Stimulated activated CD4-positive, alpha-beta T cell treated with anti-CD3 and anti-CD28 coated beads, Interleukin-2, amount 100 ng/mL, for 24 hours (primary cell): ENCODE measurements around the gene ZNF10.

ENCODE experiments used
- DNase-seq, 2 donors: peaks; one replicate each; pipeline ENCODE4 v3.0.0-alpha.2; 2020

The ZNF10 gene

DNA sequence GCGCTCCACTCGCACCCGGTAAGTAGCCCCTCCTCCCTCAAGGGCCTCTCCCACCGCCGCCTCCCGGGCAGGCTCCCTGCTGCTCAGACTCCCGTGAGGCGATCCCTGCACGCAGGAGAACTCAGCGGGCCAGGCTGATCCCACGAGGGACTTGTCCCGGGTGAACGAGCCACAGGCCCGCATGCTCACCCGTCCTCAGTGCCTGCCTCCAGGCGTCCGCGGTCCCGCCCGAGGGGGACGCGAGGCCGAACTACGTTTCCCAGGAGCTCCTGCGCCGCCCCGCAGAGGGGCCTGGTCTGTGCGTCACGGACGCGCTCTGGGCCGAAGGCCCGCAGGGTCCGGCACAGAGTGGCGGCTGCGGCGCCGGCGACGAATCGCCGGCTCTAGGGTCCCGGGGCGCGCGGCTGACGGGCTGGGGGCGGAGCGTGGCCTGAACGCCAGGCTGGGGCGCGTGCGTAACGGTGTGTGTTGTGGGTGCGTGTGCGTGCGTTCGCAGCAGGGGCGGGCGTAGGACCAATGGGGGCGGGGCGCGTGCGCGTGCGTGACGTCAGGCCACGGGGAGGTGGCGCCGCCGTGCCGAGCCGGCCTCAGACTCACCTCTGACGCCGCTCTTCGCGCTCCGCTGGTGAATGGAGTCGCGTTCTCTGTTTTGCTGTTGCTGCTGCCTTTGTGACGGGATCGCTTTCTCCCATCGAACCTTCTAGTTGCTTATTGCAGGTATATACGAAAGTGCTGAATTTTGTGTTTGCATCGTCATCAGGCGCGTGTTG, at the start of gene ZNF10, which contains the start of gene ZNF891:
TSS of gene ZNF10 (plus strand) at position 590 of the 770 bp plus-strand sequence. CDS start 13,866 bp downstream, outside the sequence.
TSS of gene ZNF891 (minus strand) at position 237 of the 770 bp plus-strand sequence. CDS start 8,356 bp downstream, outside the sequence.
- DNase-seq = peak; percentile 97 to 98

DNA sequence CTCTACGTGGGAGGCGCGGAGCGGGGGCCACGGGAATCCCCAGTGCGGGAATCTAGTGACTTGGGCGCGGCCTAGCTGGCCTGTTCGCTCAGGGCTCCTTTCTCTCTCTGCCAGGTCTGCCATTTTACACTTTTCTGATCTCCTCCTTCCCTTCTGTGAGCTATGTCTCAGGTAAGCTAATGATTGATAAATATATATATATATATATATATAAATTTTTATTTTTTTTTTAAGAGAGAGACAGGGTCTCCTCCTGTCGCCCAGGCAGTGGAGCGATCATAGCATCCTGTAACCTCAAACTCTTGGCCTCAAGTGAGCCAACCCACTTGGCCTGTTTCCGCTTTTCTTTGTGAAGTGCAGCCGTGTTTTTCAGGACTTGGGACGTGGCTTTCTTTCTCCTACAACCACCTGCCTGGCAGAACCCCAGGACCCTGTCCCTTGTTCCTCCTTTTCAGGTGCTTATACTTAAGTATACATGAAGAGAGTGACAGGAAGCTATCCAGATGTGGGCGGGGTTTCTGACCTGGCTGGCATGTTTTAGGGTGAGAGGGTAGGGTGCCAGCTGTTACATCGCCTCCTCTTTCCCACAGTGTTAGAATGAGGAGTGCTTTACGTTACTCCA, 49.2 kb upstream of the ZNF10 start:
- DNase-seq = no peak

DNA sequence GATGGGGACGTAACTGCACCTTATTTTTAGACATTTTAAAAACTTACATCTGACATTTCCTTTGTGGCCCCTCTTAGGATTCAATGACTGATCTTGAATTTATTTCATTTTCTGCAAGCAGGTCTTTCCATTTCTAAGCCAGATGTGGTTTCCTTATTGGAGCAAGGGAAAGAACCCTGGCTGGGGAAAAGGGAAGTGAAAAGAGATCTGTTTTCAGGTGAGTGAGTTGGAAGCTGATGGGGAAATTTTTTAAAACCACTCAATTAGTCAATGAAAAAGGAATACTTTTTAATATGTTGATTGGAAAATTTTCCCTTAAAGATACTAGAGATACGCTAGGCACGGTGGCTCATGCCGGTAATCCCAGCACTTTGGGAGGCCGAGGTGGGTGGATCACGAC, 47.1 kb upstream of the ZNF10 start:
- DNase-seq = no peak

DNA sequence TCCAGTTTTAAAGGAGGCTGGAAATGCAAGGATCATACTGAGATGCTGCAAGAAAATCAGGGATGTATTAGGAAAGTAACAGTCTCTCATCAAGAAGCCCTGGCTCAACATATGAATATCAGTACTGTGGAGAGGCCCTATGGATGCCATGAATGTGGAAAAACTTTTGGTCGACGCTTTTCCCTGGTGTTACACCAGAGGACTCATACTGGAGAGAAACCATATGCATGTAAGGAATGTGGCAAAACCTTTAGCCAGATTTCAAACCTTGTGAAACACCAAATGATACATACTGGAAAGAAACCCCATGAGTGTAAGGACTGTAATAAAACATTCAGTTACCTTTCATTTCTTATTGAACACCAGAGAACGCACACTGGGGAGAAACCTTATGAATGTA, 24.8 kb upstream of the ZNF10 start:
- no peak for DNase-seq

DNA sequence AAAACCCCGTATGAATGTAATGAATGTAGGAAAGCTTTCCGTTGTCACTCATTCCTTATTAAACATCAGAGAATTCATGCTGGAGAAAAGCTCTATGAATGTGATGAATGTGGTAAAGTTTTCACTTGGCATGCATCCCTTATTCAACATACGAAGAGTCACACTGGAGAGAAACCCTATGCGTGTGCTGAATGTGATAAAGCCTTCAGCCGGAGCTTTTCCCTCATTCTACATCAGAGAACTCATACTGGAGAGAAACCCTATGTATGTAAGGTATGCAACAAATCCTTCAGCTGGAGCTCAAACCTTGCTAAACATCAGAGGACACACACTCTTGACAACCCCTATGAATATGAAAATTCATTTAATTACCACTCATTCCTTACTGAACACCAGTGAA, 24.2 kb upstream of the ZNF10 start:
- no peak for DNase-seq

DNA sequence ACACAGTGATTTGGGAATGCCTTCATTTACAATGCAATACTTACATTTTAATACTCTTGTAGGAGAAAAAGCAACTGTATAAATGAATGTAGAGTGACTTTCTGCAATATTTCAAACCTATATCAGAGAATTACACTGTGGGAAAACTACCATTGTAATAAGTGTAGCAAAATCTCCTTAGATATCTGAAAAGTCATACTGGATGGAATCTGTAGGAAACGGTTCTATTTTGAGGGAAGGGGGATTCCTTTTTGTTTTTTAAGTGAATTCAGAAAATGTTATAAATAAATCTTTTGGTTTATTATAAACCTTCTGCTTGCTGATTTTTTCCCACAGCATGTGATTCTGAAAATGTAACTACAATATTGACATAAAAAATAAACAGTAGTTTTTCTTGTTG, 23.3 kb upstream of the ZNF10 start:
- DNase-seq = no peak

DNA sequence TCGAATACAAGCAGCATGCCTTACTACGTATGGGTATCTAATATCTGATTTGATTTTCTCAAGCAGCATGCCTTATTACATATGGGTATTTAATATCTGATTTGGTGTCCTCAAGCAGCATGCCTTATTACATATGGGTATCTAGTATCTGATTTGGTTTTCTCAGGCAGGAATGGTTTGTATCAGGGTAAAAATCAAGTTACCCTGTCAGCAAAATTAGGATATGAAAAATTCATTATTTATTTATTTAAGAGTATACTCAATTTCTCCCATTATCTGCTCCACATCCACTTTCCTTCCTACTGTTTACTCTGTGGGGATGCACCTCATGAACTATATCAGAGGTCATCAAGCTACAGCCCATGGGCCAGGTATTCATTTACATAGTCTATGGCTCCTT, 22.3 kb upstream of the ZNF10 start:
- DNase-seq = no peak

DNA sequence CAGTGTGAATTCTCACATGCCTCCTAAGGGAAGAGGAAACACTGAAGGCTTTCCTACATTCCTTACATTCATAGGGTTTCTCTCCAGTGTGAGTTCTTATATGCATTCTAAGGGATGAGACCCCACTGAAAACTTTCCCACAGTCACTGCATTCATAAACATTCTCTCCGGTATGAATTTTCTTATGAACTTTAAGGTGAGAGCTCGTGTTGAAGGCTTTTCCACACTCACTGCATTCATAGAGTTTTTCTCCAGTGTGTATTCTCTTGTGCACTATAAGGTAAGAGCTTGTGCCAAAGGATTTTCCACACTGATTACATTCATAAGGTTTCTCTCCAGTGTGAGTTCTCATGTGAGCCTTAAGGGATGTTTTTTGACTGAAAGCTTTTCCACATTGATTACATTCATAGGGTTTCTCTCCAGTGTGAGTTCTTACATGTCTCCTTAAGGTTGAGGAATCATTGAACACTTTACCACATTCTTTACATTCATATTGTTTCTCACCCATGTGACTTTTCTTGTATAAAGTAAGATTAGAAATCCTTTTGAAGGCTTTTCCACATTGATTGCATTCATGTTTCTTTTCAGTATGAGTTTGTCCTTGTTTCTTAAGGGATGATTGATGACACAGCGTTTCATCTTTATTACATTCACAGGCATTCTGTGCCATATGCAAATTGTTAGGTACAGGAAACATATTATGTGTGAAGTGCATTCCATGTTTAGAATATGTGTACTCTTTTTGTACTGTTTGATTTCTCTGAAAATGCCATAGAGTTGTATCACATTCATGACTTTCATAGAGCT, 9.8 kb upstream of the ZNF10 start:
- no peak for DNase-seq

DNA sequence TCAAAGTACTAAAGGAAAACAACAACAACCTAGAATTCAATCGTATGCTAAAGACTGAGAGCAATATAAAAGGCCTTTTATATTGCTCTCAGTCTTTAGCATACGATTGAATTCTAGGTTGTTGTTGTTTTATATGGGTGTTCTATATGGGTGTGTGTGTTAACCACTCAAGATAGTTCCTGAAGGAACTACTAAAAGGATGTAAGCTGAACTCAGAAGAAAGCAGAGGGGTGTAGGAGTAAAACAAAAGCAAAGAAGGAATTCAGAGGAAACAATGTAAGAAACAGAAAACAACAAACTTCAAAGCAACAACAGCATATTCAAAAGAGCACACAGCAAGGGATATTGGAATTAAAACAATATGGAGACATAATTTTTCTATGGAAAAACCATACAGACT, 5.8 kb upstream of the ZNF10 start:
- DNase-seq = no peak

DNA sequence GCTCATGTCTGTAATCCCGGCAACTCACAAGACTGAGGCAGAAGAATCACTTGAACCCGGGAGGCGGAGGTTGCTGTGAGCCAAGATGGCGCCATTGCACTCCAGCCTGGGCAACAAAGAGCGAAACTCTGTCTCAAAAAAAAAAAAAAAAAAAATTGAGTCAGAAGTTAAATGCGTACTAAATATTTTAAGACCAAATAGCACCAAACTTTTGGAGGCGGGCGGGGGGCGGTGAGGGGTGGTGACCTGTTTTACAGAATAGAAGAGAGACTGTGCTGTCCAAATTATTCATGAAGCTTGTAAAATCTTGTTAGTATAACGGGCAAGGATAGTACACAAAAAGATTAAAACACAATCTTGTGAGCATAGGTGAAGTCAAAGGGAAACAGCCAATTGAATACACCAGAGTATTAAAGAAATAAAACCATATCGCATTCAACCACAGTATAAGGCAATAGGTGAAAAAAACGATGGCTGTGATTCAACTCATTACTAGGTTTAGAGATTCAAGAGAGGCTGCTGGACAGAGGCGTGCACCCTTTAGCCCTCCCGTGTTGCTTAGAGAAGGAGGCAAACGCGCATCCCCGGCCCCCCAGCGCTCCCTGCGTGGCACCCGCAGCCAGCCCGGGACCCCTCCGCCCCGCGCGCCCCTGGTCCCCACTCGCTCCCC, 924 bp upstream of the ZNF10 start:
- peak in 1 of 2 donors; percentile 7 for DNase-seq

DNA sequence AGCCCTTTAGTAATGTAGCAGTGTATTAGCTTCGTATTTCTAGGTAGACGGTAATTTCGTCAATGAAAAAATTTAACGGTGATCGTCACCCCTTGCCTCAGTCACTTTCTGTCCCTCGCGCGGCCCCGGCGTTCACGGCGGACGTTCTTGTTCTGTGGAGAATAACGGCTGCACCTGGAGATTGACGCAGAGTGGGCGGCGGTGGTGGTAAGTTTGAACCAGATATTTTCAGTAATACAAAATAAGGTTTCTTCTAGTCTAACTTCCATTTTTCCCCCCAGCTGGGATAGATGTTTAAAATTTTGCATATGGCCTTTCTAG, 341 bp downstream of the ZNF10 start:
- DNase-seq = peak; percentile 45 to 51

DNA sequence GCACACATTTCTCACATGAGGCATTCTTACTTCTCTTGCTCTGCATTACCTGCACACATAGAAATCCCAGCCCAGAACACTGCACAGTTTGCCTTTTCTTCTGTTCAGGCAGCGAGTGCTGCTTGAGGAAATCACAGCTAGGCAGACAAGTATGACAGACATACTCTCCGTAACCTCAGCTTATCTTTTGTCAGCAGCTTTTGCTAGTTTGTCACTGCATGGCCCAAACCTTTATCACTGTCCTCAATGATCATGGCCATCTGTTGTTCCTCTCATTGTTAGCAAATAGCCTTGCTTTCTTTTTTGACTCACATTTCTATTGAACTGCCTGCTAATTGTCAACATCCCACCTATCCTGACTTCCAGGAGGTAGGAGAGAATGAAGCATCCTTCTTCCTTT, 5.3 kb downstream of the ZNF10 start:
- DNase-seq = no peak

DNA sequence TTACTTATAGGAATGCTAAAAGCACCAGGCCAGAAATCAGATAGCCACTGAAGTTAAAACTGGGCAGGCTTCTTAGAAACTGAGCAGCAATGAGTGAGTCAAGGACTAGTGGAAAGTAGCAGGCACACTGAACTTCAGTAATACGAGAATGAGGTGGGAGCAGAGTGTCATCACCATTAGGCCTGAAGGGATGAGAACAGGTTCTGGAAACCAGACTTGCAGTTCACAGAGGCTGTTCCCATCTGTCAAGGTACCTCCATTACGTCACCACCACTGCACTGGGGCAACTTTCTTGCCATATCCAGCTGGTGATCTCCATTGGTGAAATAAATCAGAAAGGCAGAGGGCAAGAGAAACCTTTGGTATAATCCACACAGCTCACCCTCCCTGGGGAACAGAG, 15.6 kb downstream of the ZNF10 start:
- DNase-seq = no peak

DNA sequence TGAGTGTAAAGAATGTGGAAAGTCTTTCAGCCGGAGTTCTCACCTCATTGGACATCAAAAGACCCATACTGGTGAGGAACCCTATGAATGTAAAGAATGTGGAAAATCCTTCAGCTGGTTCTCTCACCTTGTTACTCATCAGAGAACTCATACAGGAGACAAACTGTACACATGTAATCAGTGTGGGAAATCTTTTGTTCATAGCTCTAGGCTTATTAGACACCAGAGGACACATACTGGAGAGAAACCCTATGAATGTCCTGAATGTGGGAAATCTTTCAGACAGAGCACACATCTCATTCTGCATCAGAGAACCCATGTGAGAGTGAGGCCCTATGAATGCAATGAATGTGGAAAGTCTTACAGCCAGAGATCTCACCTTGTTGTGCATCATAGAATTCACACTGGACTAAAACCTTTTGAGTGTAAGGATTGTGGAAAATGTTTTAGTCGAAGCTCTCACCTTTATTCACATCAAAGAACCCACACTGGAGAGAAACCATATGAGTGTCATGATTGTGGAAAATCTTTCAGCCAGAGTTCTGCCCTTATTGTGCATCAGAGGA, 25.8 kb downstream of the ZNF10 start:
- no peak for DNase-seq

DNA sequence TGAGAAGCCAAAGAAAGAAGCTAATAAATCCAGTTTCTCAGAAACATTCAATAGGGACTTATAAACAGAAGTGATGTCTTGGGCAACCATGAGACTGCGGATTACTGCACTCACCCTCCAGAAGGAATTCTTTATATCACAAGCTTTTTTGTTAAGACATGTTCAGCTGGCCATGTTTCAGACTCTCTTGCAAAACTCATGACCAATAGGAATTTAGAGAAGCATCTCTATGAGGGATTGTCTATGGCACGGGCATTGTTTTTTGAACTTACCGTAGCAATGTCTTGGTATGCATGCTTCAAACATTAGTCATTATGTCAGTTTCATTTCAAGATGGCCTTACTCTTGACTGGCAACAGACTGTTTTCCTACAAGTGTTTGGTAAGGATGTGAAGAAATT, 35.3 kb downstream of the ZNF10 start:
- DNase-seq = no peak

DNA sequence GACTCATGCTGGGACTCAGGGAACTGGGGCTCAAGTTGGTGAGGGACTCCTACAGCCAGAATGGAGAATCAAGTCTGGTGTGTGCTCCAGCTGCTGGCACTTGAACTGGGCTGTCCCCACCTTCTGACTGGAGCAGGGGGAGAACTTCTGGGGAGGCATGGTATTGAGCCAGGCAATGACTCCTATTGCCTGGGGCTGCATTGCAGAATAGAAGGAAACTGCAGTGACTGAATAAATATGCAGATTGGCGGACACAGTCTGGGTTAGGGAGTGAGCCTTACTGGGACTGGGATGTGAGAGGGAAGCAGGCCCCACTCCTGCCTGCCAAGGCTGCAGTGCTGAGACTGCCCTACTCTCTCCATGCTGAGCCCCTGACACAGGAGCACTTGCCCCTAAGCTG, 42.1 kb downstream of the ZNF10 start:
- DNase-seq = no peak

DNA sequence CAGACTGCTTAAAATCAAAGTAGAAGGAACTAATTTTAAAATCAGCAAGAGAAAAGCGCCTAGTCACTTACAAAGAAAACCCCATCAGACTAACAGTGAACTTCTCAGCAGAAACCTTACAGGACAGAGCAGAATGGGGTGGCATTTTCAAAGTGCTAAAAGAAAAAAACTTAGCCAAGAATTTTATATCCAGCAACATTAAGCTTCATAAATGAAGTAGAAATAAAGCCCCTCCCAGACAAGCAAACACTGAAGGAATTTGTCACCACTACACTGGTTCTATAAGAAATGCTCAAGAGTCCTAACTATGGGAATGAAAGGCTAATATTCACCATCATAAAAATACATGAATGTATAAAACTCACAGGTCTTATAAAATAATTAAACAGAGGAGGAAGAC, 44.5 kb downstream of the ZNF10 start:
- no peak for DNase-seq

DNA sequence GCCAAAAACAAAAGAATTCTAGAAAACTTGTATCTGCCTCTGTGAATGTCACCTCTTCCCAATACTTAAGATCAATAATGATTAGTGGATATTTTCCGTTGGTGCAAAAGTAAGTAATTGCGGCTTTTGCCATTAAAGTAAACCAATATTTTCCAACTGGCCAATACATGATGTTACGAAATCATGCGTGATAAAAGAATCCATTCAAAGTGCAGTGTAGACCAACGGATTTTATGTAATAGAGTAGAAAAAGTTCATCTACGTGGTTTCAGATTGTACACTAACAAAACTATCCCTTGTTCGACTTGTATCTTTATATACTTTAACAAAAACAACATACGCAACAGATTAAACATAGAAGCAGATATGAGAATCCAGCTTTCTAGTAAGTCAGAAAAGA, 50.2 kb downstream of the ZNF10 start:
- no peak for DNase-seq

DNA sequence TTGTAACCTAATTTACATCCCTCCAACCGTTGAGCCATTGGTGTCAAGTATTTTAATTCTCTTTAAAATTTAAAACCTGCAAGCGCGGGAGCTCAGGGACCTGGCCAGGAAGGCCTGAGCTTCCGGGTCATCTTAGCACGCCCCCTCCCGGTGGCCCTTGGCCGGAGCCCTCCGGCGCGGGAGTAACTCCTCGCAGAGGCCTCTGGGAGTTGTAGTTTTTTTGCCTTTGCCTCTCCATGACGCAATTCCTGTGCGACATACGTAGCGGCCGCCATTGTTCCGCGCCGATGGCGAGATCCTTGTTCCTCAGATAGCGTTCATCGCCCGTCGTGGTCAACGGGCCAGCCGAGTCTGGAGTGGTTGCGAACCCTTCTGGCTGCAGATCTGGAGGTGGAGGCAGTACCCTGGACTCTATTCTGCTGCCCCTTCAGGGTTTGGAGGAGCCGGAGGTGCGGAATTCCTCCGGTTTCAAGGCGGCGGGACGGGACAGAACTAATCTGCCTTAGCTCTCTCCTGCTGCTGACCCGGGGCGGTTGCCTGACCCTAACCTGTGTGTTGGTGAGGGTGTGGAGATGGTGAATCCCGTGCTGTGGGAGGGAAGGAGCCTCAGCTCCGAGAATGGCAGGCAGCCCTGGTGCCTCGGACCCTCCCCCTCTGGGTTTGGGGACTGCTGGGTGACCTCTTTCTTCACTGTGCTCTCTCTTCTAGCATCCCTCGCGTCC, 51.0 kb downstream of the ZNF10 start, which contains the start of gene ZNF268:
TSS of gene ZNF268 (plus strand) at position 258 of the 722 bp plus-strand sequence. CDS start 503 bp downstream, outside the sequence.
- peak; percentile 90 to 93 for DNase-seq

DNA sequence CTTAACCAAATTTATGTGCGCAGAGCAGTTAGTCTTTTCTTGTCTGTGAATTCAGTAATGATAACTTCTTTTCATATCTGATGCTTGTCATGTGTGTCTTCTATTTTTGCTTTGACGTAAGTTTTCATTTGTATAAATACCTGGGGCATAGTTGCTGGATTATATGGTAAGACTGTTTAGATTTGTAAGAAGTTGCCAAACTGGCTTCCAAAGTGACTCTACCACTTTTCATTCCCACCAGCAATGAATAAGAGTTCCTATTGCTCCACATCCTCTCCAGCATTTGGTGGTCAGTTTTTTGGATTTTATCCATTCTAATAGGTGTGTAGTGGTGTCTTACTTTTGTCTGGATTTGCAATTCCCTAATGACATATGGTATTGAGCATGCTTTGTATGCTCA, 59.7 kb downstream of the ZNF10 start:
- no peak for DNase-seq

DNA sequence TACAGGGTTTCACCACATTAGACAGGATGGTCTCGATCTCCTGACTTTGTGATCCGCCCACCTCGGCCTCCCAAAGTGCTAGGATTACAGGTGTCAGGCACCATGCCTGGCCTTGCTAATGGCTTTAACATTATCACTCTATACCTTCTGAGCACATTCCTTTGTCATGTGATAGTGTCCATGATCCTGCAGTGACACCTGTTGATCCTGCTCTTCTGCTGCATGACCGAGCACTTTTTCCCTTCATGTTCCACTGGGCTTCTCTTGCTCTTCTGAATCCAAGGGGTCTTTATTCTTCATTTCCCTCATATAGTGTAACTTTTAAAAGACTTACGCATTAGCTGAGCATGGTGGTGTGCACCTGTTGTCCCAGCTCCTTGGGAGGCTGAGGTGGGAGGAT, 62.4 kb downstream of the ZNF10 start:
- DNase-seq = no peak

DNA sequence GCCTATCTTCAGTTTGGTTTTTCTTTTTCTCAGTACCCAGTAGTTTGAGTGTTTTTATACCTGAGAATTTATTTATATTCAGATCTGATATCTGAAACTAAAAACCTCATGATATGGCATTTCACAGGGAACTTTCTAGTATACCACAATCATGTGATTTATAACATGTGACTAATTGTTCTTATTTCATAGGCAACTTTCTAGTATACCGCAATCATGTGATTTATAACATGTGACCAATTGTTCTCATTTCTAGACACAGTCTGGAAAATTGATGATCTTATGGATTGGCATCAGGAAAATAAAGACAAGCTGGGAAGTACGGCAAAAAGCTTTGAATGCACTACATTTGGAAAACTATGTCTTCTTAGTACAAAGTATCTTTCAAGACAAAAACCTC, 71.5 kb downstream of the ZNF10 start:
- no peak for DNase-seq
